GM23338 (cell line): ENCODE measurements around the gene OBSCN. TPM values are rescaled to one million over a fixed set of nuclear protein-coding genes. Genes with fewer than 3 reads are reported as not detected.

ENCODE experiments used
- ATAC-seq: fragments of 200-7000 bp; cut with Tn5 transposase; 3 replicates; pipeline ENCODE4 v1.9.1; 2020
- DNase-seq: peaks from one replicate; pipeline ENCODE4 v3.0.0-alpha.2; 2015; ENCODE audit warnings: low spot score
- H2AFZ ChIP-seq: fragments of 200-600 bp; sonication (generic); 2 replicates; pipeline ENCODE4 v1.8.0; 2016; ENCODE audit warnings: antibody characterized with exemption, mild to moderate bottlenecking, moderate library complexity
- H3F3A ChIP-seq: fragments of 200-600 bp; sonication (generic); replicated peaks from 2 replicates; pipeline ENCODE4 v1.8.0; 2017; ENCODE audit warnings: antibody characterized with exemption, mixed run types, low read depth
- H3K27ac ChIP-seq: fragments of 200-600 bp; sonication (generic); 2 replicates; pipeline ENCODE4 v1.6.1; 2016; ENCODE audit warnings: low read depth
- H3K27me3 ChIP-seq: fragments of 200-600 bp; sonication (generic); 2 replicates; pipeline ENCODE4 v1.8.0; 2016; ENCODE audit warnings: mild to moderate bottlenecking, mixed run types, moderate library complexity; ENCODE audit not compliant: insufficient read depth
- H3K36me3 ChIP-seq: fragments of 200-600 bp; sonication (generic); 2 replicates; pipeline ENCODE4 v1.8.0; 2016; ENCODE audit warnings: mild to moderate bottlenecking; ENCODE audit not compliant: insufficient read depth
- H3K4me1 ChIP-seq: fragments of 200-600 bp; sonication (generic); 2 replicates; pipeline ENCODE4 v1.8.0; 2016; ENCODE audit warnings: mild to moderate bottlenecking, moderate library complexity; ENCODE audit not compliant: insufficient read depth
- H3K4me2 ChIP-seq: fragments of 200-600 bp; sonication (generic); 2 replicates; pipeline ENCODE4 v1.7.1; 2017; ENCODE audit warnings: mixed run types
- H3K4me3 ChIP-seq: fragments of 200-600 bp; sonication (generic); 2 replicates; pipeline ENCODE4 v1.6.1; 2016; ENCODE audit warnings: mixed run types
- H3K79me2 ChIP-seq: fragments of 200-600 bp; sonication (generic); replicated peaks from 2 replicates; pipeline ENCODE4 v1.8.0; 2017; ENCODE audit warnings: mild to moderate bottlenecking; ENCODE audit not compliant: insufficient read depth
- H3K9me2 ChIP-seq: fragments of 200-600 bp; sonication (generic); 2 replicates; pipeline ENCODE4 v1.8.0; 2017; ENCODE audit not compliant: insufficient read depth
- H4K20me1 ChIP-seq: fragments of 200-600 bp; sonication (generic); replicated peaks from 2 replicates; pipeline ENCODE4 v1.8.0; 2017; ENCODE audit warnings: mild to moderate bottlenecking; ENCODE audit not compliant: insufficient read depth
- H3K27ac Mint-ChIP-seq: 2 replicates; pipeline ENCODE4 v1.8.0; 2020; ENCODE audit warnings: inconsistent platforms, mild to moderate bottlenecking, moderate library complexity, mixed read lengths
- H3K27me3 Mint-ChIP-seq: 3 replicates; pipeline ENCODE4 v1.8.0; 2022; ENCODE audit warnings: low read depth, mild to moderate bottlenecking, moderate library complexity, mixed read lengths, inconsistent platforms; ENCODE audit not compliant: insufficient read depth, poor library complexity
- H3K36me3 Mint-ChIP-seq: 3 replicates; pipeline ENCODE4 v1.8.0; 2021; ENCODE audit warnings: low read depth, mild to moderate bottlenecking, inconsistent platforms, moderate library complexity, mixed read lengths
- H3K4me1 Mint-ChIP-seq: 3 replicates; pipeline ENCODE4 v1.8.0; 2020; ENCODE audit warnings: mild to moderate bottlenecking, inconsistent platforms, mixed read lengths
- H3K4me3 Mint-ChIP-seq: 3 replicates; pipeline ENCODE4 v1.8.0; 2021; ENCODE audit warnings: moderate library complexity, mild to moderate bottlenecking, inconsistent platforms, mixed read lengths
- H3K9me3 Mint-ChIP-seq: 3 replicates; pipeline ENCODE4 v1.8.0; 2020; ENCODE audit warnings: moderate library complexity, mild to moderate bottlenecking, inconsistent platforms, mixed read lengths
- CREB1 ChIP-seq: fragments of 250-450 bp; sonication (Bioruptor Pico); IDR thresholded peaks from 2 replicates; pipeline ENCODE4 v1.5.0; 2020; ENCODE audit warnings: low read depth, mild to moderate bottlenecking, moderate library complexity
- CTCF ChIP-seq, 2 experiments: fragments of 200-600 bp in 1 of 2; sonication (generic) in 1 of 2; conservative IDR thresholded peaks; 2 replicates each; pipeline versions ENCODE4 v1.5.1 to v1.6.1; 2016 to 2017; ENCODE audit warnings: antibody characterized with exemption in 2 of 2, low read depth in 2 of 2, mild to moderate bottlenecking in 2 of 2, moderate library complexity in 1 of 2
- ETS1 ChIP-seq: IDR thresholded peaks from 2 replicates; pipeline ENCODE4 v1.6.1; 2016; ENCODE audit warnings: antibody characterized with exemption
- EZH2 ChIP-seq: fragments of 200-600 bp; sonication (generic); IDR thresholded peaks from one replicate; pipeline ENCODE4 v1.8.0; 2017; ENCODE audit warnings: antibody characterized with exemption, mild to moderate bottlenecking, low read depth; ENCODE audit not compliant: unreplicated experiment
- NANOG ChIP-seq: IDR thresholded peaks from 2 replicates; pipeline ENCODE4 v1.6.1; 2016; ENCODE audit warnings: antibody characterized with exemption, borderline replicate concordance
- REST ChIP-seq: IDR thresholded peaks from one replicate; pipeline ENCODE4 v1.6.1; 2018; ENCODE audit warnings: antibody characterized with exemption; ENCODE audit not compliant: unreplicated experiment
- STAT1 ChIP-seq: IDR thresholded peaks from one replicate; pipeline ENCODE4 v1.6.1; 2016; ENCODE audit warnings: antibody characterized with exemption; ENCODE audit not compliant: unreplicated experiment
- ZNF462 ChIP-seq: fragments of 250-450 bp; sonication (Bioruptor Pico); IDR thresholded peaks from 2 replicates; pipeline ENCODE4 v1.5.0; 2020; ENCODE audit warnings: mild to moderate bottlenecking, moderate library complexity
- polyA plus RNA-seq: library from polyadenylated mRNA; unstranded; fragments of >200 nt; fragmentation: Nextera tagmentation; extraction: Ambion mirVana; gene quantifications from 2 replicates; pipeline ENCODE4 v1.2.1, GENCODE V29; 2016
- total RNA-seq: library from RNA; depleted of rRNA; stranded (reverse); fragments of >200 nt; shearing (Covaris generic); gene quantifications from 2 replicates; pipeline ENCODE4 v1.2.3, GENCODE V29; 2014

Gene OBSCN
- total and polyA plus RNA-seq, 2 experiments from 2014 or later: 8.4 to 38.5 TPM

GRCh38 chr1:228317891-228318810 lies 110.3 kb downstream of the OBSCN start:
- Histone ChIP-seq H3K27me3 (no peaks in the 10 kb centered on the region), H3K4me1 (no peaks in the 10 kb centered on the region), H3K27ac (no peak overlapping the region), H2AFZ (no peak overlapping the region), H4K20me1 (no peaks in the 10 kb centered on the region), H3K4me2 (no peak overlapping the region), H3K79me2 (no peaks in the 10 kb centered on the region), H3F3A (no peaks in the 10 kb centered on the region), H3K9me2 (peaks cover 15% of the 10 kb centered on the region), H3K4me3 (no peak overlapping the region), H3K36me3 (no peaks in the 10 kb centered on the region; the same call in 1 of the 2 replicates)
- no peak for ATAC-seq
- Mint-ChIP-seq H3K36me3 (peaks cover 3% of the 10 kb centered on the region), H3K4me1 (no peaks in the 10 kb centered on the region), H3K9me3 (peaks cover under 1% of the 10 kb centered on the region; the same call in 1 of the 3 replicates), H3K4me3 (no peak overlapping the region), H3K27ac (no peak overlapping the region), H3K27me3 (peaks cover 4% of the 10 kb centered on the region)
- TF ChIP-seq STAT1 (no peak), ETS1 (no peak), CTCF (conservative IDR thresholded peaks at IDR 0.05; ENCODE audit: low read depth in 2 of 2) (no peak), ZNF462 (CRISPR knock-in tag) (no peak), CREB1 (no peak), REST (no peak), NANOG (no peak), EZH2 (no peak)
- no peak for DNase-seq
